ENCODE measurements around the gene CDH26.
A peak's percentile ranks its signal among the peaks of the same experiment; 100 is the strongest.

The CDH26 gene

DNA sequence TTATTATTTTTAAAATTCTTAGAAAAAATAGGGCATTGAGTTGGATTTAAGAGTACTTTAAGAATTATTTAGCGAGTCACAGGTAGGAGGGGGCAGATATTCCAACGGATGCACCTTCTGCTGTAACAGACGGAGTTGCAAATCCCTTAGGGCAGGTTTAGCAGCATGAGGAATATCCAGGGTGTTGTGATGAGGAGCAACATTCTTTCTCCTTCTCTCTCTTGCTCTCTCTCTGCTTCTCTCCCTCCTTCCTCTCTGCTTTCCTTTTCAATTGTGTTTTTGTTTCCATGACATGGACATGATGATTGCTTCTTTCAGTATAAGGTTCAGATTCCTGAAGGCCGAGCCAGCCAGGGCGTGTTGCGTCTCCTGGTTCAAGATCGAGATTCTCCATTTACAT, 28.9 kb downstream of the CDH26 start:
- no peak for DNase-seq

DNA sequence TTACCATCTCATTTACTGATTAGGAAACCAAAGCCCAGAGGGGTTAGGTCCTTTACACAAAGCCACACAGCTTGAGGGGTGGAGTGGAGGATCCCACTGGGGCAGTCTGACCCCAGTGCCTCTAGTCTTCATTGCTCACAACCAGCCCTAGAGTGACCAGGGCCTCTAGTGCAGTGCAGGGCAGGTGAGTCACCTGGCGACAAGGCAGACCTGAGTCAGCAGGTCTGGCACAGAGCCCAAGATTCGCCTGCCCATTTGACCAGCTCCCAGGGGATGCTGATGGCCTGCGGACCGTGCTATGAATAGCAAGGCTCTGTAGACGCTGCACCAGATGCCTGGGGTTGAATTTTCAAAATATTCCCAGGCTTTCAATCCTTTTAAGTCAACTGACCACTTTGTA, 29.9 kb downstream of the CDH26 start:
- no peak for DNase-seq

DNA sequence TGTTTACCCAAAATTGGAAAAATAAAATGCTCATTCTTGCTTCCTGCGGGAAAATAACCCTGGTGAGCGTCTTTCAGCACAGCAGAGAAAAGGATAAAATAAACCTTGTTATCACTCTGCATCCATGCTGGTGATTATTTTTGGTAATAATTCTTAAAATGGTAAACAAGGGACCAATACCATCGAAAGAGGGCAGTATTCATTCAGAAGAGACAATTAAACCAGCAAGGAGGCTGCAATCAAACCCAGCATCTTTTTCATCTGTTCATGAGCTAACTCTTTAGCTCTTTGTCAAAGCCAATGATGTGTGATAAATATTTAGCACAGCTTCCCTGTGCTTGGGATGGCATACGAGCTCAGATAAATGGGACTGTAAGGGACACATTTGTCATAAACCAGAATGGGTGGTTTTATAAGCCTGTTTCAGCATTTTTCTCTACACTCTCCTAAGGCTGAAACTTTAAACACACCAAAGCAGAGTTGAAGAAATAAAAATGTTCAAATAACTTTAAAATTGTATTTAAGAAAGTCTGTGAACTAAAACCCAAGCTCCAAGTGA, 34.4 kb downstream of the CDH26 start:
- no peak for DNase-seq

DNA sequence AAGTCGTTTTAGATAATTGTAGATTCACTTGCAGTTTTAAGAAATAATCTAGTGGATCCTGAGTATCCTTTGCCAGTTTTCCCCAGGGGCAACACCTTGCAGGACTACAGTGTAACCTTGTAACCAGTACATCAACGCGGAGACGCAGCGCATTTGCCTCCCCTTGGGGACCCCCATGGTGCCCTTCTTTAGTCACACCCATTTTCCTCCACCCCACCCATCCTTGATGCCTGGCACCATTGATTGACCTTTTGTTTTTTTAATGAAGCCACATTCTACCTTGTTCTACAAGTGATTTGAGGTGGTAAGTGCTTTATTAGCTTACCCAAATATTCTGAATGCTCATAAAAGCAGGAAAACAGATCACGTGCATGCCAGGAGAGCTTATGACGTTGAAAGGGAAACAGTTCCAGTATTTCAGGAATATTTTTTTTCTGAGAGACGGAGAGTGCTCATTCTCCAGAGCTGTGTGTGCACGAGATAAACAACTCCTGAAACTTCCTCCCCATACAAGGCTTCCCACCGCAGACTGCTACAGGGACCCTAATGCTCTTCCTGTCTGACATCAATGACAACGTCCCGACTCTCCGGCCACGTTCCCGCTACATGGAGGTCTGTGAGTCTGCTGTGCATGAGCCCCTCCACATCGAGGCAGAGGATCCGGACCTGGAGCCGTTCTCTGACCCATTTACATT, 35.7 kb downstream of the CDH26 start:
- DNase-seq, result no peak

DNA sequence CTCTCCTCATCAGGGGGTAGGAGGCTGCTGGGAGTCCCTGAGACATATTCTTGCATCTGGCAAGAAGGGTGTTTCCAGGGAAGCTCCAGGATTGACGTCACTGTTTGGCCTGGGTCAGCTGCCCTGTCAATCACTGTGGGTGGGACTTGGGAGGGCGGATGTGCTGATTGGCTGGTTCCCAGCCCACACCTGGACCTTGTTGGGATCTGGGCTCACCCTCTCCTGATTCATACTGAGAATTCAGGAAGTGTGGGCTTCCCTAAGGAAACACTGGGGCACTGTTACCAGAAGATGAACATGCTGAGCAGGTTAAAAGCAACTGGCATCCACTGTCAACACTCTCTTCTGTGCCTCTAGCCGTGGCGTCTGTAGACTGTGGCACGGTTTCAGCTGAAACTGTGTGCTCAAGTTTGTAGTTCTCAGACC, 36.5 kb downstream of the CDH26 start:
- no peak for DNase-seq

DNA sequence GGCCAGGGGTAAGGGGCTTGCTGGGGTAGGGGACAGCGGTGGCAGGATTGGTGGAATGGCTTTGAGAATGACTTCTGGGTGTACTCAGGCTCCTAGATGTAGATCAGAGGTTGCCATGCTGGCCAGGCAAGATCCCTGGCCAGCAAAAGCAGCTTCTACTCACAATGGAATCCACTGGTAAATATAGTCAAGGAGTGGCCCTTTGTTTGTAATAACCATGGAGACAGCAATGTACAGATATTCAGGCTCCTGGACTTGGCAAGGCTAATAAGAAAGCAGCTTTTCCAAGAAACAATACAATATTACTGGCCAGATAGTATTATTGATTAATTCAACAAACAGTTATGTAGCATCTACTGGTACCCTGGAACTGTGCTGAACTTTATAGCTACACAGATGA, 37.9 kb downstream of the CDH26 start:
- DNase-seq, result no peak

DNA sequence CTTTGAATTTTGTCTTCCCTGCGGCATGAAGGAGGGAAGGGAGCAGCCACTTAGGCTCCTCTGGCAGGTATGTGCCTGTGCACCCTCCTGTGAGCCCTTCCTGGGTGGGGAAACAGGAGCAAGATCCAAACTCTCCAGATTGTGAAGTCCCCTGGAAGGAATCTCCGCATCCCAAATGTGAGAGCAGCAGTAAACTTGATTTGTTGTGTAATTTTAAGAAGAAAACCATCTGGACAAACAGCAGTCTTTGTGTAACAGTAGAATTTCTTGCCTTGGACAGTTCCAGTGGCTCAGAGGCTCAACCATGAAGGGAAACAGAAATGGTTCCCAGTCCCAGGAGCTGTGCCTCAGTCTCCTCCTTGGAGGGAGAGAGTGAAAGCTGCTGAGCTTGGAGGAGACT, 39.7 kb downstream of the CDH26 start:
- DNase-seq, result no peak

DNA sequence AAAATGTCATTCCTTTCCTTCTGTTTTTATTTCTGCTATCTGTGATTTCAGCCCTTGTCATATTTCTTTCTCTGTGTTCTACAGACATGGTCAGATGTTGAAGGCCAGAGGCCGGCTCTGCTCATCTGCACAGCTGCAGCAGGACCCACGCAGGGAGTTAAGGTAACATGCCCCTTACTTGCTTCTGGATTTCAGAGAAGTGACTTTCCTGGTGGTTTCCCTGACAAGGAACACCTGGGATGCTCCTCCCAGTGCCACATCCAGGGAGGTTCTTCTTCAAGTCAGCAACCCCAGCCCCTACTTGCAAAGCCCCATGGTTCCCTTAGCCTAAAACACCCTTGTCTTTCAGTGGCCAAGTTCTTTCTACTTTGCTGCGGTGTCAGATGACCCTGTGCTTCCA, 41.3 kb downstream of the CDH26 start:
- DNase-seq, result no peak

DNA sequence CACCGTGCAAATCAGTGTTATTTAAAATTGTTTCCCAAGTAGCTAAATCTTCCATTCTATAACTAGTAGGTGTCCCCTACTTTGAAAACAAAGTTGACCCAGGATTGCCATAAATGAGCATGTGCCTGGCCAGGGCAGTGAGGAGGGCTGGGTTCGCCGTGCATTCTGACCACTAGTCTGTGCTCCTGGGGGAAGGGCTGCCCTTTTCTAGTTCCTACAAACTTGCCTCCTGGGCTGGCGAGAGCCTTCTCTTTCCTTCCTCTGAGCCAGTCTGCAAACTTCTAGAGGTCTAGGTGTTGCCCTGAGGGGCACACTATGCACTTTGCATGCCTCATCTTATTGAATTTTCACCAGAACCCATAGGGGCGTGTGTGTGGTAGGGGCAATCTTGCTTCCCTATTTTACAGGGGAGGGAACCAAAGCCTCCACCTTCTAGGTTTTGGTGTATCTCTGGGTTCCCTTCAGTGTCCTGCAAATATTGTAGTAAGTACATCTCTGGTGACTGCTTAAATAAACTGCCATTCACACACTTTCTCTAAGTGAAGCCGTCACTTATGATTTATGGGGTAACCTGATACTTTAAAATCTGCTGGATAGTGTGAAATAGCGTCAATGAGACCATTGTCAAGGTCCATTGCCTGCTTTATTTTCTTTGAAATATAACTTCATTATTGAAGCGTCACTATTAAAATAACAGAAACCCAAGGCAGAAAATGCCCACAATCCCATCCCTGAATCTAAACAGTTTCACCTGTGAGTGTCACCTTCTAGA, 42.2 kb downstream of the CDH26 start:
- DNase-seq, result no peak

DNA sequence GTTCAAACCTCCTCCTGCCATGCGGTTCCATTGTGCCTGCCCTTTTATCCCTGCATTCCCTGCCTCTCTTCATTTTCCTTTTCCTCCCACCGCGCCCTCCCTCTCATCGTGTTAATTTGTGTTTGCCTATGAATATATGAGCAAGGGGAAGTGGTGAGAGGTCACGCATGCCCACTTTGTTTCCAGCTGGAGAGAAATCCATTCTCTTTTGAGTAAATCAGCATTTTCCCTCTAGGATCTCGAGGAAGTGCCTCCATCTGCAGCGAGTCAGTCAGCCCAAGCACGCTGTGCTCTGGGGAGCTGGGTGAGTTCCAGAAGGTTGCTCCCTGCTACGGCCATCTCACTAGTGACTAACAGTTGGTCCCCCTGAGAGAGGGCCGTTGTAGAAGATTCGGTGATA, 42.9 kb downstream of the CDH26 start:
- no peak for DNase-seq

DNA sequence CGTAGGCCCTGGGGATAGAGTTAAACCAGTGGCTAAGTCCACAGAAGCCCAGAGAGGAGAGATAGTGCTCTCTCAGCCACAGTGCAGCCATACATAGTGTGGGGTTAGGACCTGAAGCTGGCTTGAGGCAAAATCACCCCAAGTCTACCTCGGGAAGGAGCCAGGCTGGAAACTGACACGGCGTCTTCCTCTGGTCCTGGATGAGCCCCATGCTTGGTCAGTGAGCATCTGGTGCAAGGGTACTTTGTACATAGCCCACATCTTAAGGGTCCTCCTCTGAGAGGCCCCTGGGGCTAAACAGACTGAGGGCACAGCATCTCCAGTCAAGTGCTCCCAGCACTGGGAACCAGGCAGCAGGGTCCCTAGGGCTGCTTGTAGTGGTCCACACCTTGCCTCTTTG, 45.6 kb downstream of the CDH26 start:
- DNase-seq, result no peak

DNA sequence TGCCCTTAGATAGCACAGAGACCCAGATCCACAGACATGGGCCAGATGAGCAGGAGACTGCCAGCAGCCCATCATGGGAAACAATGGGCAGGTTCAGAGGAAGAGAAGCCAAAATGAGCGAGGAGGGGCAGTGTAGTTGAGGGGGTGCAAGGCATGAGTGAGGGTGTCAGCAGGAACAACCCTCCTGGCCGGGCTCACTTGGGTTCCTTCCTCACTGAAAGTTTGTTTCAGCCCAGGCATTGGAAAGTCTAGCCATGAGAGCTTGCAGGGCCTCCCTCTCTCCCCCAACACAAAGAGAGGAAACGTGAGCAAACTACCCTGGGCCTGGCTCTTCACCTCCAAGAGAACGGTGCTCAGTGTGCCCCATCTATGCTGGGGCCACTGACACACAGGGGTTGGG, 48.0 kb downstream of the CDH26 start:
- DNase-seq, result no peak

DNA sequence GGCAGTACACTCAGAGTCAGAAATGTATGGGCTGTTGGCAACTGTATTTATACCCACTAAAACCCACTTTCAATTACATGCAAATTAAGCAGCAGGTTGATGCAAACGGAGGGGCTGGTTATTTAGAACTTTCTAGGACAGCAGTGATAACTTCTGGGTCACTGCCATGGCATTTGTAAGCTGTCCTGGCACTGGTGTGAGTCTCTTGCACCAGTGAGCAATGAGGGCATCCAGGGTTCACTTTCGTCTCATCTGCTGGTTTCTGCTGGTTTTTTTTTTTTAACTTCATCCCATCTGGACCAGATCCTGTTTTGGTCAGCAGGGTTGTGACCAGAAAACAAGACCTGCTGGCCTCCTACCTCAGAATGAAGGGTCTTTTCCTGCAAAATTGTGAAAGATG, 49.2 kb downstream of the CDH26 start:
- DNase-seq, result no peak

DNA sequence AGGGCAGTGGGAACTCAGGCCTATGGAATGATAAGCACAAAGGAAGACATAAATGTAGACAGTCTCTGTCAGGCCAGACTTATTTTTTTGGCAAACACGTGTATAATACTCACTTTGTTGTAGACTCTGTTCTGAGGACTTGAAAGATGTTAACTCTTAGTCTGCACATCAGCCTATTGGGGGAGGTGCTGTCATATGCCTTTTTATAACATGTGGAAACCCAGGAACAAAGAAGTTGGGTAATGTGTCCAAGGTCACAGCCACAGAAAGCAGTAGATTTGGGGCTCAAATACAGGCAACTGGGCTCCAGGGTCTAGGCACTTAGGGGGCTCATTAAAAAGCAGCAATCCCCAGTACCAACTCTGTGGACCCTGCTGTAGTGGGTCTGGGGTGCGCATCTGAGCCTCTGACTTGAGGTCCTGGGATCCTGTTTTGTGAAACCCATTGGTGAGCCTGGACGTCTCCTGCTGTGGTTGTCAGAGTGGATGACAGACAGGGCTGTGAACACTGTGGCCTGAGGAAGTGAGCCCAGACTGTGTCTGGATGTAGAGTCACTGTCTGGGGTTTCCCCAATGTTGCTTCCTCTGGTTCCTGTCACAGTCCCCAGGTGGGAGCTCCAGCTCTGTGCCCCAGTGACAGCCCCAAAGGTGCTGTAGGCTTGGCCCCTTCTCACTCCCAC, 50.0 kb downstream of the CDH26 start:
- peak; percentile 4 for DNase-seq

DNA sequence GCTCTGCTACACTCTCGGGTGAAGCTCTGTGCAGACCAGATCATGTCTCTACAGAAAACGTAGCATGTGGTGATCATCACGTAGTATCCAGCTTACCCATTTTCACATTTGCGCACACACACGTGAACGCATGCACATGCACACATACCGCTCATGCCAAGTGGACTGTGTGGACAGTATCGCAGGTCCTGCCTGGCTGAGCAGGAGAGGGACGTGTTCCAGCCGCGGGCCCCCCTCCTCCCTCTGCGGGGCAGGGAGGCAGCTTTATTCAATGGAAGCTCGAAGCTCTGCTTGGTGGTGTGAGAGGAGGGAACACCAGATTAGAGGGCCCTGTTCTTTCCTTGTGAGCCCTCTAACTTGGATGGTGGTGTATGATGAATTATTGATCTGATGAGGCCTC, 51.1 kb downstream of the CDH26 start:
- no peak for DNase-seq

DNA sequence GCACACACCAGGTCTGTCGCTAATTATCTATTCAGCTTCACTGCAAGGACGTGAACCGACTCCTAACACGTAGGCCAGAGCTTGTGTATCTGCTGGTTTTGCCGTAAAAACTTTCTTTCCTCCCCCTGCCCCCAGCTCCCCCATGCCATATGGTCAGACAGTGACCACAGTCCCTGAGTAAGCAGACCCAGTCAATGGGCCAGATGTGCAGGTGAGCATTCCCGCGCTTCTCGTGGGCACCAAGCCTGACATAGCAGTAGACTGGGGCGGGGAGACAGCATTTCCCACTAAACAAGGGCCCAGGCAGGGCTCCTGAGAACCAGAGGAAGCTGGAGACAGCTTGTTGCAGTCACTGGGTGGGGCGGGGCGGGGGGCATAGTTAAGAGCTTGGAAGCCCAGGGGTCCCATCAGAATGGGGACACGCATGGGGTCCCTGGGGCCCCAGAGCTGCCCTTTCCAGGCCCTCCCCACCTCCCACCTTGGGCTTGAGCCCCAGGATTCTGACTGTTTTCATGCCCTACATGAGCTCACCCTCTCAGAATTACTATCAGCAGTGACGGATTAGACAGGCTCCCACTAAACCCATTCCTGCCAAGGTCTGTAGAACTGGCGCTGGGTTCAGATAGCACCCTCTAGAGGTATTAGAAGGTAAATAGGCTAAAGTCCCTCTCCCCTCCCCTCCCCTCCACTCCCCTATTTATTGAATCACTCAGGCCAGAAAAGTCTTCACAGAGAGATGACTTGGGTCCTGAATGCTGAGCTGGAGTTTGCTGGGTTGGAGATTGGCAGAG, 51.8 kb downstream of the CDH26 start:
- no peak for DNase-seq

DNA sequence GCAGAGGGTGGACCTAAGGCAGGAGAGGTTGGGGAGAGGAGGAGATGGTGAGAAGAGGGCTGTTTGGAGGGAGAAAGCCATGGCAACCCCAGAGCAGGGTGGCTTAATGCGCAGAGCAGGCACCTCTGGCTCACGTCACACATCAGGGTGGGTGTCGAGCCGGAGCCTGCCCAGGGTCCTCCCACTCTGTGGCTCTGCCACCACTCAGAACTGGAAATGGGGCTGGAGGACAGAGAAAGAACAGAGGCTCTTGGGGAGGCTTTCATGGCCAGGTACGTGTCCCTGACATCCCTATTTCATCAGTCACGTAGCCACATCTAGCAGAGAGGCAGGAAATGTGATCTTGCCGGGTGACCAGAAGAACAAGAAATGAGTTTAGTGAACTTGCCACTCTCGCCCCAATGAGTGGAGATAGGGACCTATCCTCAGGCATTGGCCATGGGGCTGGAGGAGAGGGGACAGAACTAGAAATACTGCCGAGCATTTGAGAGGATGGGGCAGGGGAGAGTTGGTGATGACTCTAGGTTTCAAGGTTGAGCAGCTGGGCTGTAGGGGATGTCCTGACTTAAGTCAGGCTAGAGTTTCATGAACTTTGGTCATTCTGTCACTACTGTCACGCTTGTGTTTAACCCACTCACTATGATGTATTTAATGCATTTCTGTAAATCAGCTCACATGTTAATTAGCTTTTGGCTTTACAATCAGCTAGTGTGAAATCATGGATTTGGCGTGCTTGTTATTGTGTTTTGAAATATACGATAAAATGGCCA, 52.7 kb downstream of the CDH26 start:
- DNase-seq, result no peak

DNA sequence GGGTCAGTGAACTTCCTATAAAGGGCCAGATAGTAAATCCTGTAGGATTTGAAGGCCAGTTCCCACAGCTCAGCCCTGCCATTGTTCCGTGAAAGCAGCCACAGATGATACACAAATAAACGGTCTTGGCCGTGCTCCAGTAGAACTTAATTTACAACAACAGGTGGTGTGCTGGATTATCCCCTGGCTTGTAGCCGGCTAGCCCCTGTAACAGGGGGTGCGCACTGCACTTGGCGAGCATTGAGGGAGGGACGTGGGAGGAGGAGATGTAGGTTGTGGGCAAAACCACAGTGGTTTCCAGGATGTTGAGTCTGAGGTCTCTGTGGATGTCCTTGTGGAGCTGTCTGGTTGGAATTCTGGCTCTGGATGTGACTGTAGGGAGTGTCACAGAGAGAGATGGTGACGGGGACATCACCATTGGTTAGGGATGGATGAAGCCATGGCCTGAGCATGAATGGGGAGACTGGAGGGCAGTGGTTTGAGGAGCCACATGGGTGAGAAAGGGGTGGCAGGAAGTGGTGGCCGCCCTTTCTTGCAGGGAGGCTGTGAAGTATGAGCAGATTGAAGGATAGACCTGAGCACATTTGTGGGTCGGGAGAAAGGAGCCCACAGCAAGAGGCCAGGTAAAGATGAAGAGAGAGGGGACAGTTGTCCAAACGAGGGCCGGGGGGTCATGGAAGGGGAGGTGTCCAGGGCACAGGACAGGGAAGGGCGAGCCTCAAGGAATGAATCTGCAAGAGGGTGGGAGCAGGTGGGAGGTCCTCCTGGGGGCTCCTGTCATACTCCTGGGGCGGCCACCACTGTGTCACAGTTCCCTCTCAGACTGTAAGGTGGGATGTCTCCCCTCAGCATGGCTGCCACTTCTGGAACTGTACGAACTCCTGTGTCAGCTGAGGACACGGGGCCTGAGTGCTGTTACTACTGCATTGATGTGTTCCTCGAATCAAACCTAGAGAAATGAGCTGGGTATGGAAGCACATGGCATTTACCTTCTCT, 53.6 kb downstream of the CDH26 start:
- no peak for DNase-seq

DNA sequence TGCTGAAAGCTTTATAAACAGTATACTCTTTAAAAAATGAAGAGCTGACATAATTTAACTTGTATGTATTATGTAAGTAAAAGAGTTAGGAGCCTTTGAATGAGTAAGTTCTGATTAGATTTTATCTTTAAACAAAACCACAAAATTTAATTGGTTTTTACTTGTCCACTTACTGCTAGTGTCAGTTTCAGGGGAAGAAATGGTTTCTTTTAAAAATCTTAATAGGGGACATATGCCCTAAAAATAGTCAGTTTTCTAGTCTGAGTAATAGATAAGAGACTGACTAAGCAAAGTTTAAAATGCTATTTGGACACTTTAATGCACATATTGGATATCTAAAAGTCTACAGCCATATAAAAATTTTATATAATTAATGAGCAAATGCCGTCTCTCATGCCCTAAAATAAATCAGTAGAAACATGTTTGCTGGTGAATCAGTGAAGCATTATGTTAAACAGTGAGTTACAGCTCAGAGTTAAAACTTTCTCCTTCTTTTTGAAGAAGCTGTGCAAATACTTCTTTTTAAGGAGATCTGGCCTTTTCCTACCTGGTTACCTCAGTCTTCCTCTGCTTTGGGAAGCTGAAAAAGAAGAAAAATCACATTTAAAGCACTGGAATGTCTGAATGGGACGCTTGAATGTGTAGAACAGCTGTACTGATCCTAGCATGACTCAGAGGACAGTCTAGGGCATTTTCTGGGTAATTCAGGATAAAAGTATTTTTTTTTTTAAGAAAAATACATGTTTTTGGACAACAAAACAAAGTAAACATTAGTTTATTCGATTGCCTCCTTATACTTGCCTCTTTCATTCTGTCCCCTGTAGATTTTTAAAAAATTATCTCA, 55.3 kb downstream of the CDH26 start:
- no peak for DNase-seq

DNA sequence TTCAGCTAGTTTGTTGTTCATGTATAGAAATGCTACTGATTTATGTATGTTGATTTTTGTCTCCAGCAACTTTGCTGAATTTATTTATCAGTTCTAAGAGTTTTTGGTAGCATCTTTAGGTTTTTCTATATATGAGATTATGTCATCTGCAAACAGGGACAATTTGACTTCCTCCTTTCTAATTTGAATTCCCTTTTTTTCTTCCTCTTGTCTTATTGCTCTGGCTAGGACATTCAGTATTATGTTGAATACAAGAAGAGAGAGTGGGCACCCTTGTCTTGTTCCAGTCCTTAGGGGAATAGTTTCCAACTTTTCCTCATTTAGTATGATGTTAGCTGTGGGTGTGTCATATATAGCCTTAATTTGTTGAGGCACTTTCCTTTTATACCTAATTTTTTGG, 58.2 kb downstream of the CDH26 start:
- no peak for DNase-seq

Data from KG1 (cell line).